Mucosa of rectum (tissue), 2 donors: ENCODE data around the gene NPEPPS.

Experiments
- H3K27ac ChIP-seq, 2 donors: one replicate each; pipeline ENCODE4 v1.7.0; 2013; ENCODE audit warnings: inconsistent platforms in 2 of 2, low read depth in 2 of 2, low read length in 2 of 2
- H3K27me3 ChIP-seq, 2 donors: one replicate each; pipeline ENCODE4 v1.7.0; 2013; ENCODE audit warnings: low read length in 2 of 2; ENCODE audit not compliant: control insufficient read depth in 2 of 2, insufficient read depth in 2 of 2
- H3K36me3 ChIP-seq, 2 donors: one replicate each; pipeline ENCODE4 v1.7.0; 2013; ENCODE audit warnings: low read length in 2 of 2; ENCODE audit not compliant: control insufficient read depth in 2 of 2, insufficient read depth in 2 of 2
- H3K4me1 ChIP-seq, 2 donors: one replicate each; pipeline ENCODE4 v1.7.0; 2013; ENCODE audit warnings: low read length in 2 of 2, mild to moderate bottlenecking in 1 of 2; ENCODE audit not compliant: control insufficient read depth in 2 of 2, insufficient read depth in 2 of 2
- H3K4me3 ChIP-seq, 2 donors: one replicate each; pipeline ENCODE4 v1.7.0; 2013; ENCODE audit warnings: low read length in 2 of 2
- H3K9ac ChIP-seq, 2 donors: one replicate each; pipeline ENCODE4 v1.7.0; 2013; ENCODE audit warnings: low read length in 2 of 2, low read depth in 1 of 2, mild to moderate bottlenecking in 1 of 2
- H3K9me3 ChIP-seq, 2 donors: one replicate each; pipeline ENCODE4 v1.7.0; 2013; ENCODE audit warnings: low read length in 2 of 2; ENCODE audit not compliant: control insufficient read depth in 2 of 2
- donor health status: healthy.
- donor health status: Normal muscosa, but diverticular disease.

The NPEPPS gene

GRCh38 chr17:47641202-47641601 is 110.3 kb downstream of the NPEPPS start:
- H3K9ac ChIP-seq: no peak overlapping the region
- no peak overlapping the region for H3K4me3 ChIP-seq
- H3K36me3 ChIP-seq: no peaks in the 10 kb centered on the region
- H3K27ac ChIP-seq: no peak overlapping the region
- no peaks in the 10 kb centered on the region for H3K27me3 ChIP-seq
- H3K4me1 ChIP-seq: no peaks in the 10 kb centered on the region
- H3K9me3 ChIP-seq: no peaks in the 10 kb centered on the region

GRCh38 chr17:47643116-47643515 is 112.2 kb downstream of the NPEPPS start:
- Histone ChIP-seq H3K4me1 (no peaks in the 10 kb centered on the region), H3K27me3 (no peaks in the 10 kb centered on the region), H3K27ac (no peak overlapping the region), H3K9me3 (no peaks in the 10 kb centered on the region), H3K36me3 (no peaks in the 10 kb centered on the region), H3K9ac (no peak overlapping the region), H3K4me3 (no peak overlapping the region)

GRCh38 chr17:47644324-47644723 is 113.4 kb downstream of the NPEPPS start:
- Histone ChIP-seq H3K4me1 (peaks cover 0 to 4% of the 10 kb centered on the region in 2 donors), H3K27ac (no peak overlapping the region), H3K9me3 (no peaks in the 10 kb centered on the region), H3K4me3 (no peak overlapping the region), H3K9ac (no peak overlapping the region), H3K36me3 (no peaks in the 10 kb centered on the region), H3K27me3 (no peaks in the 10 kb centered on the region)

- peak within 1 kb of the TSS; percentile 87 to 97 for H3K4me3 ChIP-seq
- peaks cover 14 to 15% of the 10 kb centered on the region in 2 donors for H3K36me3 ChIP-seq
- peaks cover 0 to 10% of the 10 kb centered on the region in 2 donors for H3K4me1 ChIP-seq
- no peaks in the 10 kb centered on the region for H3K27me3 ChIP-seq
- H3K9me3 ChIP-seq: no peaks in the 10 kb centered on the region
- peak within 1 kb of the TSS; percentile 62 to 94 for H3K9ac ChIP-seq
- H3K27ac ChIP-seq: peak within 1 kb of the TSS; percentile 89 to 91
Measured at GRCh38 chr17:47649153-47649971, 118.5 kb downstream of the NPEPPS start, which contains the start of gene KPNB1. TSS of gene KPNB1 (plus strand) at chr17:47649919. CDS start at chr17:47650245, 326 bp downstream.

GRCh38 chr17:47649972-47650524 is 119.1 kb downstream of the NPEPPS start:
- Histone ChIP-seq H3K9ac (peak overlapping the region; percentile 47 to 57), H3K27ac (peak overlapping the region; percentile 89 to 91), H3K4me1 (peaks cover 0 to 10% of the 10 kb centered on the region in 2 donors), H3K4me3 (peak overlapping the region; percentile 73 to 87), H3K9me3 (no peaks in the 10 kb centered on the region), H3K36me3 (peaks cover 21 to 22% of the 10 kb centered on the region in 2 donors), H3K27me3 (no peaks in the 10 kb centered on the region)

GRCh38 chr17:47650525-47651522 is 119.9 kb downstream of the NPEPPS start:
- Histone ChIP-seq H3K27ac (peak overlapping the region; percentile 89 to 91), H3K9ac (peak overlapping the region; percentile 48 to 61), H3K27me3 (no peaks in the 10 kb centered on the region), H3K36me3 (peaks cover 29% of the 10 kb centered on the region in 2 donors), H3K9me3 (no peaks in the 10 kb centered on the region), H3K4me3 (peak overlapping the region; percentile 80 to 87), H3K4me1 (peaks cover 0 to 10% of the 10 kb centered on the region in 2 donors)

- Histone ChIP-seq H3K27ac (no peak overlapping the region), H3K27me3 (no peaks in the 10 kb centered on the region), H3K4me1 (peaks cover 0 to 10% of the 10 kb centered on the region in 2 donors), H3K4me3 (no peak overlapping the region), H3K9me3 (no peaks in the 10 kb centered on the region), H3K36me3 (peaks cover 35 to 36% of the 10 kb centered on the region in 2 donors), H3K9ac (no peak overlapping the region)
Measured at GRCh38 chr17:47651704-47652103, 120.8 kb downstream of the NPEPPS start.

GRCh38 chr17:47652570-47652969 is 121.7 kb downstream of the NPEPPS start:
- peaks cover 43 to 44% of the 10 kb centered on the region in 2 donors for H3K36me3 ChIP-seq
- H3K9me3 ChIP-seq: no peaks in the 10 kb centered on the region
- H3K9ac ChIP-seq: no peak overlapping the region
- H3K4me3 ChIP-seq: no peak overlapping the region
- no peak overlapping the region for H3K27ac ChIP-seq
- H3K4me1 ChIP-seq: peaks cover 0 to 10% of the 10 kb centered on the region in 2 donors
- H3K27me3 ChIP-seq: no peaks in the 10 kb centered on the region

GRCh38 chr17:47653442-47653841 is 122.5 kb downstream of the NPEPPS start:
- H3K9me3 ChIP-seq: no peaks in the 10 kb centered on the region
- no peak overlapping the region for H3K9ac ChIP-seq
- H3K4me1 ChIP-seq: peaks cover 0 to 10% of the 10 kb centered on the region in 2 donors
- no peak overlapping the region for H3K4me3 ChIP-seq
- no peaks in the 10 kb centered on the region for H3K27me3 ChIP-seq
- H3K36me3 ChIP-seq: peaks cover 52 to 53% of the 10 kb centered on the region in 2 donors
- no peak overlapping the region for H3K27ac ChIP-seq
